WTC11 (cell line): ENCODE data around the gene CERT1. TPM values are rescaled to one million over a fixed set of nuclear protein-coding genes. Genes with fewer than 3 reads are reported as not detected.

ENCODE experiments used
- ARID4B ChIP-seq: sonication (generic); formaldehyde crosslinking; IDR thresholded peaks from 2 replicates; pipeline ENCODE4 v1.8.0; 2023; ENCODE audit warnings: missing genetic modification reagents, mild to moderate bottlenecking, borderline replicate concordance
- CDX4 ChIP-seq: fragments of 250-450 bp; sonication (Bioruptor Pico); IDR thresholded peaks from 2 replicates; pipeline ENCODE4 v1.9.0; 2021; ENCODE audit warnings: moderate library complexity, mild to moderate bottlenecking, inconsistent platforms, borderline replicate concordance
- CREB1 ChIP-seq: sonication (generic); formaldehyde crosslinking; IDR thresholded peaks from 2 replicates; pipeline ENCODE4 v1.8.0; 2023; ENCODE audit warnings: mild to moderate bottlenecking, missing genetic modification reagents
- E2F1 ChIP-seq: sonication (generic); formaldehyde crosslinking; IDR thresholded peaks from 2 replicates; pipeline ENCODE4 v1.8.0; 2022; ENCODE audit warnings: mild to moderate bottlenecking, missing genetic modification reagents
- HMGA2 ChIP-seq: fragments of 250-450 bp; sonication (Bioruptor Pico); IDR thresholded peaks from 2 replicates; pipeline ENCODE4 v1.4.0; 2021; ENCODE audit warnings: mild to moderate bottlenecking, moderate library complexity
- HMGXB4 ChIP-seq: sonication (generic); formaldehyde crosslinking; IDR thresholded peaks from 2 replicates; pipeline ENCODE4 v1.8.1; 2023; ENCODE audit warnings: mild to moderate bottlenecking, moderate library complexity, missing genetic modification reagents
- KAT7 ChIP-seq: sonication (generic); formaldehyde crosslinking; IDR thresholded peaks from 2 replicates; pipeline ENCODE4 v1.8.1; 2023; ENCODE audit warnings: missing genetic modification reagents, mild to moderate bottlenecking, borderline replicate concordance
- MYBL2 ChIP-seq: sonication (generic); formaldehyde crosslinking; IDR thresholded peaks from 2 replicates; pipeline ENCODE4 v1.8.1; 2023; ENCODE audit warnings: mild to moderate bottlenecking, moderate library complexity, missing genetic modification reagents
- NFATC4 ChIP-seq: fragments of 250-450 bp; sonication (Bioruptor Pico); IDR thresholded peaks from 2 replicates; pipeline ENCODE4 v1.9.0; 2021; ENCODE audit warnings: mild to moderate bottlenecking
- NFE2L1 ChIP-seq: sonication (generic); formaldehyde crosslinking; IDR thresholded peaks from 2 replicates; pipeline ENCODE4 v1.8.1; 2023; ENCODE audit warnings: missing genetic modification reagents
- OVOL2 ChIP-seq: fragments of 250-450 bp; sonication (Bioruptor Pico); IDR thresholded peaks from 2 replicates; pipeline ENCODE4 v1.9.0; 2021; ENCODE audit warnings: mild to moderate bottlenecking, borderline replicate concordance
- PRRX2 ChIP-seq: fragments of 250-450 bp; sonication (Bioruptor Pico); IDR thresholded peaks from 2 replicates; pipeline ENCODE4 v1.8.0; 2021; ENCODE audit warnings: mild to moderate bottlenecking
- SMAD4 ChIP-seq: sonication (generic); formaldehyde crosslinking; IDR thresholded peaks from 2 replicates; pipeline ENCODE4 v1.8.0; 2022; ENCODE audit warnings: mild to moderate bottlenecking, missing genetic modification reagents
- SP1 ChIP-seq: sonication (generic); formaldehyde crosslinking; conservative IDR thresholded peaks from 2 replicates; pipeline ENCODE4 v1.8.1; 2022; ENCODE audit warnings: missing genetic modification reagents
- STAT6 ChIP-seq: sonication (generic); formaldehyde crosslinking; conservative IDR thresholded peaks from 2 replicates; pipeline ENCODE4 v1.8.1; 2023; ENCODE audit warnings: mild to moderate bottlenecking, low read depth, missing genetic modification reagents, moderate library complexity
- ZBTB21 ChIP-seq: sonication (generic); formaldehyde crosslinking; IDR thresholded peaks from 2 replicates; pipeline ENCODE4 v1.8.1; 2023; ENCODE audit warnings: mild to moderate bottlenecking, missing genetic modification reagents, borderline replicate concordance
- ZMAT4 ChIP-seq: fragments of 250-450 bp; sonication (Bioruptor Pico); IDR thresholded peaks from 2 replicates; pipeline ENCODE4 v1.9.0; 2021; ENCODE audit warnings: mild to moderate bottlenecking
- ZNF121 ChIP-seq: sonication (generic); formaldehyde crosslinking; IDR thresholded peaks from 2 replicates; pipeline ENCODE4 v1.8.0; 2023; ENCODE audit warnings: missing genetic modification reagents
- ZNF219 ChIP-seq: sonication (generic); formaldehyde crosslinking; IDR thresholded peaks from 2 replicates; pipeline ENCODE4 v1.8.0; 2023; ENCODE audit warnings: missing genetic modification reagents, mild to moderate bottlenecking, borderline replicate concordance
- ZNF512 ChIP-seq: sonication (generic); formaldehyde crosslinking; IDR thresholded peaks from 2 replicates; pipeline ENCODE4 v1.8.1; 2022; ENCODE audit warnings: missing genetic modification reagents, borderline replicate concordance
- ZNF671 ChIP-seq: fragments of 250-450 bp; sonication (Bioruptor Pico); IDR thresholded peaks from 2 replicates; pipeline ENCODE4 v1.8.0; 2021; ENCODE audit warnings: mild to moderate bottlenecking
- ZSCAN18 ChIP-seq: fragments of 250-450 bp; sonication (Bioruptor Pico); IDR thresholded peaks from 2 replicates; pipeline ENCODE4 v2.1.2; 2022; ENCODE audit warnings: mild to moderate bottlenecking, moderate library complexity
- total RNA-seq: library from RNA; stranded (reverse); gene quantifications from 3 replicates; pipeline ENCODE4 v1.2.3, GENCODE V29; 2021

CERT1 gene
- total RNA-seq, 1 experiment from 2014 or later, result 50.8 TPM

- TF ChIP-seq ARID4B (CRISPR knock-in tag) (peak; percentile 19; the same call in 1 of the 2 replicates), ZNF671 (no peak), OVOL2 (CRISPR knock-in tag) (no peak), ZNF512 (0 out of 2 replicates have a peak, but pooled peaks have one; percentile 26), ZNF219 (CRISPR knock-in tag) (no peak), ZSCAN18 (no peak), E2F1 (CRISPR knock-in tag) (no peak), MYBL2 (CRISPR knock-in tag) (0 out of 2 replicates have a peak, but pooled peaks have one; percentile 67), ZBTB21 (CRISPR knock-in tag) (0 out of 2 replicates have a peak, but pooled peaks have one; percentile 16), PRRX2 (CRISPR knock-in tag) (no peak), NFATC4 (no peak), NFE2L1 (CRISPR knock-in tag) (no peak), ZNF121 (CRISPR knock-in tag) (peak; percentile 54; the same call in 1 of the 2 replicates), STAT6 (no peak), SP1 (CRISPR knock-in tag) (peak; percentile 93), CREB1 (CRISPR knock-in tag) (no peak), HMGXB4 (CRISPR knock-in tag) (no peak), ZMAT4 (CRISPR knock-in tag) (no peak), HMGA2 (CRISPR knock-in tag) (no peak), KAT7 (no peak), SMAD4 (CRISPR knock-in tag) (no peak), CDX4 (CRISPR knock-in tag) (no peak)
Observed at GRCh38 chr5:75511435-75512382, at the start of gene CERT1, which contains the start of gene POLK (continued).
